ENCODE data around the gene CD34.

DNA sequence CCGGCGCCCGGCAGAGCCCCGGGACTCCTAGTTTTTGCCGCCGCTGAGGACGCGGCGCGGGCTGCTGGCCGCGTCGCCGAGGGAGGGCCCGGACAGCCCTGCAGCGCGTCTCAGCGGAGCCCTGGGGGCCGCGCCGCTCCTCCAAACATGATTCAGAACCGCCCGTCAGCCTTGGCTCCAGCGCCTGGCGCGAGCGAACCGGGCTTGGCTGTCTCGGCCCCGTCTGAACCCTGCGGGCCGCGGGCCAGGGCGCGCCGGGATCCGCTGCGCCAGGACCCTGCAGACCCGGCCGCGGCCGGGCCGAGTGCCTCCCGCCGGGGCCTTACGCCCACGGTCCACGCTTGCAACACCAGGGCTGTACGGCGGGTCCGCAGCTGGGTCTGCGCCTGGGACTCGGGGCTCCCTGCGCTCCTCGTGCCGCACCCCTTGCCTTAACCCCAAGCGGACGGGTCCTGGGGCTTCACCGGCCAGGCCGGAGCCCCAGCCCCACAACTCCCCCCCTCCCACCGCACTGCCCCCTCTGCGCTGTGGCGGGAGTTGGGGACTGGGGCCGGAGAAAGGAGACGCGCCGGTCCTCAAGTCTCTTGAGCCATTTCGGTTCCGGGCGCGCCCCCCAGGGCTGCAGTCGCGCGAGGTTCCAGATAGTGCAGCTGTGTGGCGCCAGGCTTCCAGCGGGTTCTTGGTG lies 48.4 kb upstream of the CD34 start:
- TF ChIP-seq, protein P1, sequence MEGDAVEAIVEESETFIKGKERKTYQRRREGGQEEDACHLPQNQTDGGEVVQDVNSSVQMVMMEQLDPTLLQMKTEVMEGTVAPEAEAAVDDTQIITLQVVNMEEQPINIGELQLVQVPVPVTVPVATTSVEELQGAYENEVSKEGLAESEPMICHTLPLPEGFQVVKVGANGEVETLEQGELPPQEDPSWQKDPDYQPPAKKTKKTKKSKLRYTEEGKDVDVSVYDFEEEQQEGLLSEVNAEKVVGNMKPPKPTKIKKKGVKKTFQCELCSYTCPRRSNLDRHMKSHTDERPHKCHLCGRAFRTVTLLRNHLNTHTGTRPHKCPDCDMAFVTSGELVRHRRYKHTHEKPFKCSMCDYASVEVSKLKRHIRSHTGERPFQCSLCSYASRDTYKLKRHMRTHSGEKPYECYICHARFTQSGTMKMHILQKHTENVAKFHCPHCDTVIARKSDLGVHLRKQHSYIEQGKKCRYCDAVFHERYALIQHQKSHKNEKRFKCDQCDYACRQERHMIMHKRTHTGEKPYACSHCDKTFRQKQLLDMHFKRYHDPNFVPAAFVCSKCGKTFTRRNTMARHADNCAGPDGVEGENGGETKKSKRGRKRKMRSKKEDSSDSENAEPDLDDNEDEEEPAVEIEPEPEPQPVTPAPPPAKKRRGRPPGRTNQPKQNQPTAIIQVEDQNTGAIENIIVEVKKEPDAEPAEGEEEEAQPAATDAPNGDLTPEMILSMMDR (conservative IDR thresholded peaks at IDR 0.05; ENCODE audit: low read length), result no peak
- TF ChIP-seq EZH2phosphoT487 (IDR thresholded peaks at IDR 0.05; ENCODE audit: borderline replicate concordance, low read depth, low read length), result no peak
